HT-29 (cell line): ENCODE results near the gene COX17. TPM values are rescaled to one million over a fixed set of nuclear protein-coding genes. Genes with fewer than 3 reads are reported as not detected.

Experiments
- DNase-seq: peaks from one replicate; pipeline ENCODE4 v3.0.0-alpha.2; 2015; ENCODE audit warnings: low spot score
- total RNA-seq: library from RNA; depleted of rRNA; stranded (reverse); fragments of >200 nt; shearing (Covaris generic); gene quantifications from 2 replicates; pipeline ENCODE4 v1.2.3, GENCODE V29; 2014

The COX17 gene
- total RNA-seq, 1 experiment from 2014 or later: 118 TPM

DNA sequence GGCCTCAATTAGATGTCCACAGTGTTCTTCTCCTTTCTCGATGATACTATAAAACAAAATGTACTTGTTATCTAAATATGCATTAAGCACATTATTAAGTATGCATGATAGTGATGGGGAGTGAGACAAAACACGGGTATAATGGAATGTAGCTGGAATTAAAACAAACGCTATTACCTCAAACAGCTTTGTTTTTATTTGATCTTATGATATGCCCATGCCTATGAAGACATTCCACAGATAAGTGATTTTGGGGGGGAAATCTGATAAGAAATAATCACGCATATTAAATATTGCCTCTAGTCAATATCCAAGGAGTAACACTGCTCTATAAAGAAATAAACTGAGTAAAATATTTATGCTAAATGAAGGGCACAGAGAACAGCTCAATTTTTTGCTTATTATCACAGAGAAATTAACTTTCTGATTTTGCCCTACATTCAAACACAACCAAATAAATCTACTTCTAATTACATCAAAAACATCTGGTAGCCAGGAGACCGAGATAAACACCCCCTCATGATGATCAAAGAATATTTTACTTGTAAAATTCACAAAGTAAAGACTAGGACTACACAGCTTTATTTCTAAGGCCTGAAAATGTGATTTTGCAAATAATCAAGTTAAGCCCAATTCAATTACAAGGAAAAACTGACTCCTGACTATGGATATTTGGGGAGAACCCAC is 1.9 kb downstream of the COX17 start:
- no peak for DNase-seq

DNA sequence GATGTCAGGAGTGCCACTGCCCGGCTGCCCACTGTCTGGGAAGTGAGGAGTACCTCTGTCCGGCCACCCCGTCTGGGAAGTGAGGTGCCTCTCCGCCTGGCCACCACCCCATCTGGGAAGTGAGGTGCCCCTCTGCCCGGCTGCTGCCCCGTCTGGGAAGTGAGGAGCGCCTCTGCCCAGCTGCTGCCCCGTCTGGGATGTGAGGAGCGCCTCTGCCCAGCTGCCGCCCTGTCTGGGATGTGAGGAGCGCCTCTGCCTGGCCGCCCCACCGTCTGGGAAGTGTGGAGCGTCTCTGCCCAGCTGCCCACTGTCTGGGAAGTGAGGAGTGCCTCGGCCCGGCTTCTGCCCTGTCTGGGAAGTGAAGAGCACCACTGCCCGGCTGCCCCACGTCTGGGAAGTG is 3.3 kb downstream of the COX17 start:
- no peak for DNase-seq

DNA sequence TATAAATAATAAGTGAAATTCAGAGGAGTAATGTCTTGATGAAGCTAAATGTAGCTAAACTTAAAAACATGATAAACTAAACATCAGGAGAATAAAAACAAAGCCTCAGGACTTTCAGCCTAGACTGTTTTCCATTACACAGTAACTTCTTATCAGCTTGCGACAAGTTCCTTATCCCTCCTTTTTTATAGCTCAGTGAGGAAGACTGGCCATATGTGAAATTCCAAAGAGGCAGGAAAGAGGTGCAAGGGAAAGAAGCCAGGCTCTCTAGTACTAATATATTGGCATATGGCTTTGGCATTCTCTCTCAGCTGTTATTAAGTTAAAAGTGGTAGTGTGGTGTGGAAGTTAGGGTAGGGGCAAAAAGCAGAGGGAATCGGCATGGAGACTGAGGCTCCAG is 4.4 kb downstream of the COX17 start:
- no peak for DNase-seq

GRCh38 chr3:119669906-119670570 is 7.2 kb downstream of the COX17 start:
- no peak for DNase-seq

GRCh38 chr3:119665954-119666559 is 11.1 kb downstream of the COX17 start:
- no peak for DNase-seq

- DNase-seq: no peak
Measured at GRCh38 chr3:119664850-119665379, 12.3 kb downstream of the COX17 start.

GRCh38 chr3:119664370-119664769 is 12.8 kb downstream of the COX17 start:
- DNase-seq: no peak

DNA sequence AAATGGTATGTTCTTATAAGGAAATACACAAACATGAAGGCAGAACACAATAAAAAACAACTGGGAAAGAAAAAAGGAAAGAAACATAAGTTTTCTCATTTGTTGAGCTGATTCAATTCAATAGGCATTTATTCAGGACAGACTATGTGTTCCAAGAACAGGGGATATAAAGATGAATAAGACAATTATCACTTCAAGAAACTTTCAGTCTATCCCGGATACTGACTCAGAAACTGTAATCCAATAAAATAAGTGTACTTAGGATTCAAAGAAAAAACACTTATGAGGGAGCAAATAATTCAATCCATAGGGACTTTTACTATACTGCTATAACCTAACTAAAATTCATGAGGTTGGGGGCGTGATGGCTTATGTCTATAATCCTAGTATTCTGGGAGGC is 13.3 kb downstream of the COX17 start:
- no peak for DNase-seq

DNA sequence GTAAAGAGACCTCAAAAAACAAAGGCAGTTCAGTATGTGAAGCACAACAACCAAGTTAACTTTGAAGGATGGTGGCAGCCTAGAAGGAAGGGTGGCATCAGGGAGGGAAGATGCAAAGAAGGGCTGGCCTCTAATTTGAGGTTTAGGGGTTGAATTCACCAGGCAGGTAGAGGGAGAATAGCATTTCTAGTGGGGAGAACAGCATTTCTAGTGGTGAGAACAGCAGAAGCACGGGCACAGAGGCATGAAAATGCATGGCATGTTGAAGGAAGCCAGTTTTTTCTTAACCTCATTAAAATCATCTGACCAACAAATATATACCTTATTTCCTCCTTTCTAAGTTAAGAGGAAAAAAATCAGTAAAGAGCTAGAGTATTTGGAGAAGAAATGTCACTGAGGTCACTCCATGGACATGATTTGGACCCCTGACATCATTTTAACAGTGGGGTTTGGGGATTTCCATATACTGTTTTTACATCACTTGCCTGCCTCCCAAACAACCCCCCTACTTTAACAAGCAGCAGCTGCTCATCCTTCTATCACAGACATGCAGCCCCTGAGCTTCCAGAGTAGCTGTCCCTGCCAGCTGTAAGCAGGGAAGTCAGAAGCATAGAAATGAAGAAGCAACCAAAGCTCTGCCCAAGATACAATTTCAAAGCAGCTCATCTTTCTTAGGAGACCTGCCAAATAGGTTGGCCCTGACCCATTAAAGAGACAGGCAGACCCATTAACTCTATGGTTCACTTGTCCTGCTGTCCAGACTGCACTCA is 14.4 kb downstream of the COX17 start:
- DNase-seq: no peak

- DNase-seq: no peak
Measured at GRCh38 chr3:119660474-119661440, 16.4 kb downstream of the COX17 start, which contains the start of gene POPDC2. Gene POPDC2 (minus strand): TSS chr3:119660589. CDS start chr3:119660423, 166 bp downstream.

- no peak for DNase-seq
Measured at GRCh38 chr3:119659606-119660291, 17.5 kb downstream of the COX17 start.

GRCh38 chr3:119658994-119659393 is 18.2 kb downstream of the COX17 start:
- DNase-seq: no peak

GRCh38 chr3:119657887-119658702 is 19.1 kb downstream of the COX17 start:
- DNase-seq: no peak

DNA sequence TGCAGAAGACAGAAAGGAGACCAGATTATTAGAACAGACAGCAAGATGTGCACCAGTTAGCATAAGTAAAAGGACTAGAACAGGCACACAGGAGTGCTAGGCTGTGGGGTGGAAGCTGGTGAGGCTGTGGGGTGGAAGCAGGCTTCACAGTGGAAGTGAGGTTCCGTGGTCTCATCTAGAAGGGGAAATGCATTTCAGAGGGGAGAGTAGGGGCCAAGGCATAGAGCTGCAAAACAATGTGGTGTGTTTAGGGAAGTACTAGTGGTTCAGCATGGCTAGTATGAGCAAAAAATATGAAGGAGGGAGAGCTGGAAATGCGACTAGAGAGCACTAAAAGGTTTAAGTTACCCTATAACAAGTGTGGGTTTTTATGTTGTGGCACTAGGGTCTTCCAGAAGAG is 23.3 kb downstream of the COX17 start:
- no peak for DNase-seq

DNA sequence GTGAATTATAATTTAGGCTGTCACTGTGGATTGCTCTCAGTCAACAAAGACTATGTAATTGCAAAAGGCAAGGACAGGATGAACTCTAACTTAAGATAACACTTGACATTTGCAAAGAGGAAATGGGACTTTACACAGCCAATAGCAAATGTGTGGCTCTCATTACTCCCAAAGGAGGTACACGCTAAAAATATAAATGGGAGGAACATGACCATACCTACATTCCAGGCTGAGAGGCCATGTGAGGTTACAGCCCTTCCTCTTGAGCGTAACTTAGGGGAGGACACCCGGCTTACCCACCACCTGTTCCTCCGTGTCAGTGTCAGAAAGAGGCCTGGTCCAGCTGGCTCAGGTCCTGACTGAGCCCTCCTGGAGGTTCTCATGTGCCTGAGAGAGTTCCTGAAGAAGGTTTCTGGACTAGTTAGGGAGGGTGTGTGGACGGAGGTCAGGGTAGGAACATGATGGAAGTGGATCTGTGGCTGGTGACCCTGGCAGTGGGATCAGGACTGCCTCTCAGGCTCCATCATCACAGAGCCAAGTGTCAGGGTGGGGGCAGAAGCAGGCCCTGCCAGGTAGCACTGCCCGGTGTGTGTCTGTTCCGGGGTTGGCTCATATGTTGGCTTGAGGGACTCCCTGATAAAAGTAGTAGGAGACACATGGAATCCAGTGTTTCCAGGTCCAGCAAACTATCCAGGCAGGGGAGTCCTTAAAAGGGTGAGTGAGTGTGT is 24.7 kb downstream of the COX17 start:
- DNase-seq: no peak

DNA sequence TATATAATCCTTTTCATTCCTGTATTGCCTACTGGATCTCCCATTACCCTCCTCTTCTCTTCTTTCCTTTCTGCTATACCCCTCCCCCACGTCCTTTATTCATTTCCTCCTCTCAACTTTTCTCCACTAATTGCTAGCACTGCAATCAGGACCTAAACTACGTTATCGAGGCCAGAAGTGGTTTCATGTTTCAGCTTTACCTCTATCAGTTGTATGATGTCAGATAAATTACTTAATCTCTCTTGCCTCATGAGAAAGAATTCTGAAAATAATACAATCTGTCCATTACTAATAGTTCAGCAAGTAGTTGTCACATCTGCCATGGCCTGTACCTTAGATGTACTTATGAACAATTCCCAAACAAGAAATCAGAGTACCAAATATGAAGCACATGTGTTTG is 27.4 kb downstream of the COX17 start:
- no peak for DNase-seq

- DNase-seq: no peak
Measured at GRCh38 chr3:119647843-119648575, 29.2 kb downstream of the COX17 start.

GRCh38 chr3:119647171-119647570 is 30.0 kb downstream of the COX17 start:
- no peak for DNase-seq
